ENCODE data around the gene GPC6.

Gene GPC6

GRCh38 chr13:93539914-93540313, 313.3 kb downstream of the GPC6 start:
- Mint-ChIP-seq H3K4me1 (no peaks in the 10 kb centered on the region), H3K4me3 (no peak overlapping the region), H3K9me3 (peaks cover 18% of the 10 kb centered on the region), H3K27me3 (ENCODE audit: low read depth) (no peaks in the 10 kb centered on the region), H3K36me3 (ENCODE audit: low read depth) (peaks cover 19% of the 10 kb centered on the region), H3K27ac (no peak overlapping the region)
- no peak for TF ChIP-seq CTCF (IDR thresholded peaks at IDR 0.05; ENCODE audit: unreplicated experiment in 3 of 3)

- Mint-ChIP-seq H3K36me3 (ENCODE audit: low read depth) (peaks cover 15% of the 10 kb centered on the region), H3K4me3 (no peak overlapping the region), H3K27ac (no peak overlapping the region), H3K27me3 (ENCODE audit: low read depth) (no peaks in the 10 kb centered on the region), H3K9me3 (peaks cover 7% of the 10 kb centered on the region), H3K4me1 (peaks cover 16% of the 10 kb centered on the region)
- no peak for TF ChIP-seq CTCF (IDR thresholded peaks at IDR 0.05; ENCODE audit: unreplicated experiment in 3 of 3)
Observed at GRCh38 chr13:93547886-93548285, 321.3 kb downstream of the GPC6 start.

DNA sequence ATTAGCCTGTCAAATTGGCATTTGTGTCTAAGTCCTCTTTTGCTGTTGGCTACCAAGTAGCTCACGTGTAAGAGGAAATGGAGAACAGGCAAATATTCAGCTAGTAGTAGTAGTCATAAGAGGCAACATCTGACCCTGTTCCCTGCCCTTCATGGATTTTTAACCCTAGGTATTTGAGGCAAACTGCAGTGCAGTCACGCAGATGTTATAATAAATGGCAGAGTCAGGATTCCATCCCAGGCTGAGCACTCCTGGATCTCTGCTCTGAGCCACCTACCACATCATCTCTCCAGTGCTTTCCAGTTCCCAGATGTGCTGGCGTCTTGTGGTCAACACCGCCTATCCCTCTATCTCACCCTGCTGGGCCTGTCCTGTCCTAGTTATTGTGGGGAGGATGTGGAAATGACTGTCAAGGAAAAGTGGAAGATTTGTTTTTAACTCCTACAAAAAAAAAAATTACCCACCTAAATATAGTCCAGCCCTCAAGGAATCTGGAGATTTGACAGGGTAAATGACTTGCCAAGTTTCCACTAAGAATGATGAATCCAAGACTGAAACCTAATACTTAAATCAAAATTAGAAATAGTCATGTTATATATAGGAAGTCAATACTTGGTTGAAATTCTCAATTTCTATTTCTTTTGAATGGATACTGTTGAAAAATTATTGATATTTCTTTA, 322.9 kb downstream of the GPC6 start:
- H3K27me3 Mint-ChIP-seq (ENCODE audit: low read depth), result no peaks in the 10 kb centered on the region
- TF ChIP-seq CTCF (IDR thresholded peaks at IDR 0.05; ENCODE audit: unreplicated experiment in 3 of 3), result no peak
- H3K4me3 Mint-ChIP-seq, result no peak overlapping the region
- H3K27ac Mint-ChIP-seq, result peak overlapping the region; percentile 2 to 13 (median 5)
- peaks cover 8% of the 10 kb centered on the region for H3K36me3 Mint-ChIP-seq (ENCODE audit: low read depth)
- no peaks in the 10 kb centered on the region for H3K9me3 Mint-ChIP-seq
- peaks cover 16% of the 10 kb centered on the region for H3K4me1 Mint-ChIP-seq

DNA sequence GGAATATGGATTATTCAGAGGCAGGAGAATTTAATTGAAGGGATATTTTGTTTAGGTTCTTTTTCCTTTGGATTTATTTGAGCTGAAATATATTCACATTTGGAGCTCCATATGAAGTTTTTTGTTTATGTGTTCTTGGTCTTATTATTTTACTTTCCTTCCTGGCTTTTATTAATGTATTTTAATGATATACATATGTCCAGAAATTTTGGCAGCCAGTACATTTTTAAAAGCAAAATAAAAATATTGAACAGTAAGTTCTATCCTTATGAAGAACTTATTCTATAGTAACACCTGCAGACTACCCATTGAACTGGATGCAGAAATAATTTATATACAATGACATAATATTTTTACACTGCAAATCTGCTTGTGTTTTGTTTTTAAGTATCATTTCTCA, 323.6 kb downstream of the GPC6 start:
- Mint-ChIP-seq H3K4me1 (peaks cover 16% of the 10 kb centered on the region), H3K27me3 (ENCODE audit: low read depth) (no peaks in the 10 kb centered on the region), H3K27ac (no peak overlapping the region)

GRCh38 chr13:93552596-93552995, 326.0 kb downstream of the GPC6 start:
- Mint-ChIP-seq H3K36me3 (ENCODE audit: low read depth) (peaks cover 8% of the 10 kb centered on the region), H3K4me1 (peaks cover 9% of the 10 kb centered on the region), H3K27ac (peak overlapping the region; percentile 0 to 87 (median 45)), H3K9me3 (no peaks in the 10 kb centered on the region), H3K27me3 (ENCODE audit: low read depth) (no peaks in the 10 kb centered on the region), H3K4me3 (no peak overlapping the region)
- TF ChIP-seq CTCF (IDR thresholded peaks at IDR 0.05; ENCODE audit: unreplicated experiment in 3 of 3), result no peak

More for the DNA sequence above, 323.6 kb downstream of the GPC6 start:
- Mint-ChIP-seq H3K36me3 (ENCODE audit: low read depth) (peaks cover 8% of the 10 kb centered on the region), H3K9me3 (no peaks in the 10 kb centered on the region), H3K4me3 (no peak overlapping the region)
- TF ChIP-seq CTCF (IDR thresholded peaks at IDR 0.05; ENCODE audit: unreplicated experiment in 3 of 3), result no peak

DNA sequence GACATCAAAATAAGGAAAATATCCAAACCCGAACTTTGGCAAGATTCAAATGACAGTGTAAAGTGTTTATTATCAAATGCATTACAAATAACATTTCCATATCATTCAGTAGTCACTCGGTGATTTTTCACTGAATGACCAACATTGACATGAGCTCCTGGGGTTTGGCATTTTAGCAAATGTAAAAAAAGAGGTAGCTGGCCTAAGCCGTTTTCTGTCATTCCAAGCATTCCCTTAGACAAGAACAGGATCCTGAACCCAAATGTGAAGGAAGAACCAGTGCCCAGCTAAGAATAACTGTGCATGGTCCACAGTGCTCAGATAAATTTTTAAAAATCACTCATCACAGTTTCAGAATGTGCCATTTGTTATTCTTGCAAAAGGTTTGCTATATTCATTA, 327.9 kb downstream of the GPC6 start:
- Mint-ChIP-seq H3K27ac (peak overlapping the region in 1 of 3 experiments; percentile 84), H3K36me3 (ENCODE audit: low read depth) (peaks cover 3% of the 10 kb centered on the region), H3K4me1 (peaks cover 4% of the 10 kb centered on the region), H3K27me3 (ENCODE audit: low read depth) (no peaks in the 10 kb centered on the region), H3K9me3 (no peaks in the 10 kb centered on the region), H3K4me3 (no peak overlapping the region)
- TF ChIP-seq CTCF (IDR thresholded peaks at IDR 0.05; ENCODE audit: unreplicated experiment in 3 of 3), result no peak
